ENCODE results near the gene KIF6.
A peak's percentile ranks its signal among the peaks of the same experiment; 100 is the strongest.

KIF6 gene

GRCh38 chr6:39347906-39348585 lies 377.2 kb downstream of the KIF6 start:
- DNase-seq (ENCODE audit: low spot score): peak; percentile 92

GRCh38 chr6:39347206-39347605 lies 378.0 kb downstream of the KIF6 start:
- DNase-seq (ENCODE audit: low spot score): no peak

GRCh38 chr6:39344821-39345280 lies 380.4 kb downstream of the KIF6 start:
- no peak for DNase-seq (ENCODE audit: low spot score)

GRCh38 chr6:39343396-39343870 lies 381.8 kb downstream of the KIF6 start:
- no peak for DNase-seq (ENCODE audit: low spot score)

- no peak for DNase-seq (ENCODE audit: low spot score)
Measured at GRCh38 chr6:39342692-39343395, 382.4 kb downstream of the KIF6 start.

- DNase-seq (ENCODE audit: low spot score): no peak
Measured at GRCh38 chr6:39341937-39342336, 383.3 kb downstream of the KIF6 start.

- no peak for DNase-seq (ENCODE audit: low spot score)
Measured at GRCh38 chr6:39341352-39341751, 383.9 kb downstream of the KIF6 start.

GRCh38 chr6:39339868-39340550 lies 385.2 kb downstream of the KIF6 start:
- DNase-seq (ENCODE audit: low spot score): no peak

- no peak for DNase-seq (ENCODE audit: low spot score)
Measured at GRCh38 chr6:39339096-39339867, 385.9 kb downstream of the KIF6 start.

- DNase-seq (ENCODE audit: low spot score): no peak
Measured at GRCh38 chr6:39338397-39338796, 386.8 kb downstream of the KIF6 start.

- peak; percentile 29 for DNase-seq (ENCODE audit: low spot score)
Measured at GRCh38 chr6:39335780-39336545, 389.2 kb downstream of the KIF6 start.

GRCh38 chr6:39333644-39334438 lies 391.4 kb downstream of the KIF6 start:
- DNase-seq (ENCODE audit: low spot score): no peak

- no peak for DNase-seq (ENCODE audit: low spot score)
Measured at GRCh38 chr6:39330476-39330875, 394.7 kb downstream of the KIF6 start.

- no peak for DNase-seq (ENCODE audit: low spot score)
Measured at GRCh38 chr6:39330057-39330456, 395.2 kb downstream of the KIF6 start.

GRCh38 chr6:39328066-39328465 lies 397.1 kb downstream of the KIF6 start:
- no peak for DNase-seq (ENCODE audit: low spot score)

GRCh38 chr6:39327507-39327906 lies 397.7 kb downstream of the KIF6 start:
- no peak for DNase-seq (ENCODE audit: low spot score)

GRCh38 chr6:39322306-39322850 lies 402.8 kb downstream of the KIF6 start, which contains the start of gene KCNK16:
KCNK16 (minus strand) TSS chr6:39322702; CDS start chr6:39322540, 162 bp downstream.
- no peak for DNase-seq (ENCODE audit: low spot score)

- DNase-seq (ENCODE audit: low spot score): no peak
Measured at GRCh38 chr6:39321761-39322160, 403.4 kb downstream of the KIF6 start.

GRCh38 chr6:39320363-39320984 lies 404.7 kb downstream of the KIF6 start:
- no peak for DNase-seq (ENCODE audit: low spot score)

All from GM03348 (cell line).